Fibroblast of lung (primary cell): Measurements from ENCODE around the gene HOXC11. TPM values are rescaled to one million over a fixed set of nuclear protein-coding genes. Genes with fewer than 3 reads are reported as not detected.

Experiments used
- DNase-seq, 2 donors: peaks; one replicate each; pipeline versions ENCODE4 v3.0.0 to v3.0.0-alpha.2; 2010; ENCODE audit warnings: low read depth in 2 of 2
- H2AFZ ChIP-seq: 2 replicates; pipeline ENCODE4 v1.5.1; 2012; ENCODE audit warnings: low read length, control low read depth, inconsistent platforms
- H3K27ac ChIP-seq: 2 replicates; pipeline ENCODE4 v1.5.1; 2011; ENCODE audit warnings: low read length, control low read depth; ENCODE audit not compliant: insufficient read depth
- H3K27me3 ChIP-seq: 2 replicates; pipeline ENCODE4 v1.5.1; 2011; ENCODE audit warnings: mild to moderate bottlenecking, low read length; ENCODE audit not compliant: control insufficient read depth, insufficient read depth
- H3K36me3 ChIP-seq: 2 replicates; pipeline ENCODE4 v1.5.1; 2011; ENCODE audit warnings: low read length; ENCODE audit not compliant: control insufficient read depth, insufficient read depth
- H3K4me1 ChIP-seq: 2 replicates; pipeline ENCODE4 v1.5.1; 2011; ENCODE audit warnings: low read length; ENCODE audit not compliant: control insufficient read depth, insufficient read depth; ENCODE audit errors: extremely low read depth
- H3K4me2 ChIP-seq: 2 replicates; pipeline ENCODE4 v1.5.1; 2011; ENCODE audit warnings: low read length, control low read depth; ENCODE audit not compliant: insufficient read depth; ENCODE audit errors: extremely low read depth
- H3K4me3 ChIP-seq, 4 experiments: fragments of 200-600 bp in 1 of 4; sonication (generic) in 1 of 4; replicated peaks in 1 of 4; 2 replicates each; pipeline ENCODE4 v1.5.1; 2011 to 2016; ENCODE audit warnings: low read length in 4 of 4, low read depth in 3 of 4, mild to moderate bottlenecking in 3 of 4, control low read depth in 2 of 4, inconsistent platforms in 1 of 4, mixed read lengths in 1 of 4; ENCODE audit not compliant: insufficient read depth in 1 of 4; ENCODE audit errors: control extremely low read depth in 1 of 4
- H3K79me2 ChIP-seq: 2 replicates; pipeline ENCODE4 v1.5.1; 2012; ENCODE audit warnings: mild to moderate bottlenecking, low read length, inconsistent platforms; ENCODE audit not compliant: control insufficient read depth, insufficient read depth
- H3K9ac ChIP-seq: 2 replicates; pipeline ENCODE4 v1.5.1; 2011; ENCODE audit warnings: mild to moderate bottlenecking, low read length, control low read depth; ENCODE audit not compliant: insufficient read depth
- H3K9me3 ChIP-seq: 2 replicates; pipeline ENCODE4 v1.5.1; 2012; ENCODE audit warnings: low read depth, low read length; ENCODE audit not compliant: control insufficient read depth, insufficient read depth
- H4K20me1 ChIP-seq: 2 replicates; pipeline ENCODE4 v1.5.1; 2011; ENCODE audit warnings: low read length; ENCODE audit not compliant: control insufficient read depth, insufficient read depth; ENCODE audit errors: extremely low read depth
- EZH2 ChIP-seq: IDR thresholded peaks from 2 replicates; pipeline ENCODE4 v1.5.1; 2012; ENCODE audit warnings: low read length, control low read depth, mild to moderate bottlenecking; ENCODE audit errors: missing control alignments
- polyA plus RNA-seq, 2 donors: library from polyadenylated mRNA; depleted of rRNA in 1 of 2; stranded (reverse) in 1 of 2; unstranded in 1 of 2; fragments of >200 nt; gene quantifications; 2 replicates each; pipeline ENCODE4 v1.2.1, GENCODE V29; 2011 to 2012; ENCODE audit warnings: missing spikeins in 1 of 2
- total RNA-seq: library from RNA; depleted of rRNA; stranded (reverse); fragments of >200 nt; gene quantifications from 2 replicates; pipeline ENCODE4 v1.2.1, GENCODE V29; 2014
- TF ChIP-seq, protein P1 (sequence below), 2 donors: IDR thresholded peaks in 1 of 2; conservative IDR thresholded peaks in 1 of 2; 1 replicate in 1 of 2; 2 replicates in 1 of 2; pipeline ENCODE4 v1.5.1; 2011 to 2012; ENCODE audit warnings: low read length in 2 of 2, control low read depth in 1 of 2, inconsistent platforms in 1 of 2, low read depth in 1 of 2, mild to moderate bottlenecking in 1 of 2

HOXC11 gene
- total and polyA plus RNA-seq, 2 donors (not counting 1 experiment from before 2014, with no cell fraction given): not detected

GRCh38 chr12:54024581-54025305 is 51.8 kb downstream of the HOXC11 start:
- no peak for DNase-seq
- Histone ChIP-seq H3K79me2 (no peaks in the 10 kb centered on the region), H3K4me3 (no peak overlapping the region), H3K9ac (no peak overlapping the region), H3K27ac (no peak overlapping the region), H3K27me3 (peaks cover 52% of the 10 kb centered on the region), H2AFZ (no peak overlapping the region), H3K4me2 (no peak overlapping the region), H3K36me3 (no peaks in the 10 kb centered on the region), H3K9me3 (no peaks in the 10 kb centered on the region), H3K4me1 (no peaks in the 10 kb centered on the region), H4K20me1 (no peaks in the 10 kb centered on the region)
- TF ChIP-seq EZH2: no peak
- TF ChIP-seq, protein P1, sequence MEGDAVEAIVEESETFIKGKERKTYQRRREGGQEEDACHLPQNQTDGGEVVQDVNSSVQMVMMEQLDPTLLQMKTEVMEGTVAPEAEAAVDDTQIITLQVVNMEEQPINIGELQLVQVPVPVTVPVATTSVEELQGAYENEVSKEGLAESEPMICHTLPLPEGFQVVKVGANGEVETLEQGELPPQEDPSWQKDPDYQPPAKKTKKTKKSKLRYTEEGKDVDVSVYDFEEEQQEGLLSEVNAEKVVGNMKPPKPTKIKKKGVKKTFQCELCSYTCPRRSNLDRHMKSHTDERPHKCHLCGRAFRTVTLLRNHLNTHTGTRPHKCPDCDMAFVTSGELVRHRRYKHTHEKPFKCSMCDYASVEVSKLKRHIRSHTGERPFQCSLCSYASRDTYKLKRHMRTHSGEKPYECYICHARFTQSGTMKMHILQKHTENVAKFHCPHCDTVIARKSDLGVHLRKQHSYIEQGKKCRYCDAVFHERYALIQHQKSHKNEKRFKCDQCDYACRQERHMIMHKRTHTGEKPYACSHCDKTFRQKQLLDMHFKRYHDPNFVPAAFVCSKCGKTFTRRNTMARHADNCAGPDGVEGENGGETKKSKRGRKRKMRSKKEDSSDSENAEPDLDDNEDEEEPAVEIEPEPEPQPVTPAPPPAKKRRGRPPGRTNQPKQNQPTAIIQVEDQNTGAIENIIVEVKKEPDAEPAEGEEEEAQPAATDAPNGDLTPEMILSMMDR (conservative IDR thresholded peaks at IDR 0.05 in 1 of 2, IDR thresholded peaks at IDR 0.05 in 1 of 2; ENCODE audit: low read depth in 1 of 2, low read length in 2 of 2): no peak

DNA sequence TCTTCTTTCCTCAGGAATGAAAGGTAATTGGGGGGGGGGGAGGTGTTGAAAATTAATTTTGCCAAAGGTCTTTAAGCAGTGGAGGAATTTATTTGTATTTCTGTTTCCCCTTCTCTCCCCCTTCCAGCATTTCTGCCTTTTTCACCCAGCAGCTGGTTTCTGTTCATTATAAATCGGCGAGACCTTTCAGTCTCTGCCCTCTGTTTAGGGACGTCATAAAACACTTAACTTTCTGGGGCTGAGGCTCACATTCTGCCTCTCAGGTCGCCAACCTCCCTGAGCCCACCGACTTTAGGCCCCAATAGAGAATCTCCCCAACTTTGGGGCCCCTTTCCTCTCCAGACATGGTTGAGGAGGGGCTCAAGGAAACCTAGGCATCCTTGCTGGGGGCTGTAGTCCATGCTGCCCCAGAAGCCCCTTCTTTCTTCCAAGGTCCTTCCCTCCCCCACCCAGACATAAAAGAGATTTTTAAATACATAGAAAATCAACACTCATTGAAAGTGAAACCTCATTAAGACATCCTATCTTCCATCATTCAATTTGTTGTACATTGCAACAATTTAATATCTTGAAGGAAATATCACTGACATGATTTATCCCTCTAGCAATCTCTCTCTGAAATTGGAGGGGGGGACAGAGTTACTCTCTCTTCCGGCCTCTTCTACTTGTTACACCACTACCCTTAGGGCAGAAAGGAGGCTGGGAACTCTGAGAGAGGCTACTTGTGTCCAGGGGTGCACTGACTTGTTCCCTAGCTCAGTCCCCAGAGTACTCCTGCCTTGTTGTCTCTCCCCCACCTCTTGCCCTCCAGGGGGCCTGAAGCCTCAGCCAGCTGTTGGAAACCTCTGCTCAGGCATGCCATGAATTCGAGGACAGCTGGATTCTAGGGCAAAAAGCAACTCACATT is 52.8 kb downstream of the HOXC11 start:
- peak overlapping the region; percentile 45 for H3K4me2 ChIP-seq
- H3K27me3 ChIP-seq: peaks cover 50% of the 10 kb centered on the region
- H3K4me1 ChIP-seq: no peaks in the 10 kb centered on the region
- no peak overlapping the region for H3K4me3 ChIP-seq
- H3K9me3 ChIP-seq: no peaks in the 10 kb centered on the region
- no peak overlapping the region for H3K27ac ChIP-seq
- no peaks in the 10 kb centered on the region for H3K79me2 ChIP-seq
- H2AFZ ChIP-seq: no peak overlapping the region
- H4K20me1 ChIP-seq: no peaks in the 10 kb centered on the region
- DNase-seq: no peak
- no peaks in the 10 kb centered on the region for H3K36me3 ChIP-seq
- H3K9ac ChIP-seq: no peak overlapping the region
- peak; percentile 11 for TF ChIP-seq EZH2
- TF ChIP-seq, protein P1 (conservative IDR thresholded peaks at IDR 0.05 in 1 of 2, IDR thresholded peaks at IDR 0.05 in 1 of 2; ENCODE audit: low read depth in 1 of 2, low read length in 2 of 2): no peak
